IMR-90 (cell line): Measurements from ENCODE around the gene COL18A1. TPM values are rescaled to one million over a fixed set of nuclear protein-coding genes. Genes with fewer than 3 reads are reported as not detected.

Experiments
- ATAC-seq: fragments of 200-7000 bp; cut with Tn5 transposase; 2 replicates; pipeline ENCODE4 v1.9.1; 2020; ENCODE audit warnings: low read depth, mild to moderate bottlenecking, moderate library complexity
- BruUV-seq: library from RNA; stranded (reverse); fragments of 400-500 nt; replicated peaks from 2 replicates; lab custom pipeline; 2021; lab: Mats Ljungman, UMichigan
- CTCF ChIA-PET: fragments of 300-600 bp; formaldehyde crosslinking; extraction: SDS; loops from one replicate; lab custom pipeline; 2021; ENCODE audit warnings: antibody characterized with exemption; lab: Yijun Ruan, JAX
- POLR2A ChIA-PET: fragments of 300-600 bp; sonication (Branson Sonifier 250); formaldehyde crosslinking; loops from one replicate; lab custom pipeline; 2022; ENCODE audit warnings: antibody characterized with exemption; ENCODE audit not compliant: unreplicated experiment; lab: Charles Lee
- DNase-seq: peaks from one replicate; pipeline ENCODE4 v3.0.0; 2013
- H2AFZ ChIP-seq: replicated peaks from 2 replicates; pipeline ENCODE3; 2013; ENCODE audit warnings: low read length, mild to moderate bottlenecking; ENCODE audit not compliant: poor library complexity
- H2AK5ac ChIP-seq: 2 replicates; pipeline ENCODE4 v1.6.1; 2013; ENCODE audit warnings: low read depth, low read length, inconsistent platforms
- H2AK9ac ChIP-seq: replicated peaks from 2 replicates; pipeline ENCODE3; 2013; ENCODE audit warnings: mild to moderate bottlenecking, low read depth, low read length, moderate library complexity; ENCODE audit not compliant: poor library complexity
- H2BK120ac ChIP-seq: 2 replicates; pipeline ENCODE4 v1.6.1; 2013; ENCODE audit warnings: low read depth, low read length, inconsistent platforms
- H2BK15ac ChIP-seq: 3 replicates; pipeline ENCODE4 v1.6.1; 2013; ENCODE audit warnings: low read depth, low read length, inconsistent platforms
- H2BK20ac ChIP-seq: 2 replicates; pipeline ENCODE4 v1.6.1; 2013; ENCODE audit warnings: low read depth, mild to moderate bottlenecking, inconsistent platforms, low read length, moderate library complexity
- H2BK5ac ChIP-seq: 2 replicates; pipeline ENCODE4 v1.6.1; 2013; ENCODE audit warnings: mild to moderate bottlenecking, low read depth, low read length, inconsistent platforms; ENCODE audit not compliant: poor library complexity, severe bottlenecking
- H3K14ac ChIP-seq: replicated peaks from 2 replicates; pipeline ENCODE4 v1.6.1; 2013; ENCODE audit warnings: low read depth, low read length, inconsistent platforms
- H3K18ac ChIP-seq: 2 replicates; pipeline ENCODE4 v1.6.1; 2013; ENCODE audit warnings: low read depth, low read length, control low read depth
- H3K23ac ChIP-seq: 2 replicates; pipeline ENCODE4 v1.6.1; 2013; ENCODE audit warnings: low read depth, low read length, inconsistent platforms
- H3K27ac ChIP-seq: 2 replicates; pipeline ENCODE4 v1.5.1; 2013; ENCODE audit warnings: mild to moderate bottlenecking, control low read depth, low read length; ENCODE audit not compliant: insufficient read depth
- H3K27me3 ChIP-seq: 2 replicates; pipeline ENCODE4 v1.6.1; 2013; ENCODE audit warnings: low read length; ENCODE audit not compliant: control insufficient read depth, insufficient read depth
- H3K36me3 ChIP-seq: 2 replicates; pipeline ENCODE4 v1.6.1; 2013; ENCODE audit warnings: low read length, mixed read lengths; ENCODE audit not compliant: control insufficient read depth, insufficient read depth
- H3K4ac ChIP-seq: 2 replicates; pipeline ENCODE4 v1.6.1; 2013; ENCODE audit warnings: low read depth, low read length, inconsistent platforms
- H3K4me1 ChIP-seq: 2 replicates; pipeline ENCODE4 v1.6.1; 2013; ENCODE audit warnings: low read length, mixed read lengths; ENCODE audit not compliant: control insufficient read depth, insufficient read depth
- H3K4me2 ChIP-seq: 2 replicates; pipeline ENCODE4 v1.6.1; 2013; ENCODE audit warnings: low read depth, mild to moderate bottlenecking, control low read depth, low read length, moderate library complexity
- H3K4me3 ChIP-seq: 2 replicates; pipeline ENCODE4 v1.5.1; 2013; ENCODE audit warnings: low read depth, mild to moderate bottlenecking, control low read depth, low read length, moderate library complexity; ENCODE audit not compliant: insufficient read depth
- H3K56ac ChIP-seq: 2 replicates; pipeline ENCODE4 v1.6.1; 2013; ENCODE audit warnings: low read length, inconsistent platforms; ENCODE audit not compliant: insufficient read depth; ENCODE audit errors: extremely low read depth
- H3K79me1 ChIP-seq, 2 experiments: 2 replicates each; pipeline ENCODE4 v1.6.1; 2013; ENCODE audit warnings: low read length in 2 of 2, inconsistent platforms in 1 of 2, low read depth in 1 of 2
- H3K9ac ChIP-seq: 2 replicates; pipeline ENCODE4 v1.6.1; 2013; ENCODE audit warnings: low read depth, low read length, control low read depth
- H3K9me1 ChIP-seq: 2 replicates; pipeline ENCODE4 v1.6.1; 2013; ENCODE audit warnings: low read length, inconsistent platforms; ENCODE audit not compliant: insufficient read depth
- H3K9me3 ChIP-seq: 2 replicates; pipeline ENCODE4 v1.6.1; 2013; ENCODE audit warnings: low read length; ENCODE audit not compliant: control insufficient read depth, insufficient read depth
- H4K20me1 ChIP-seq: 2 replicates; pipeline ENCODE4 v1.6.1; 2013; ENCODE audit warnings: low read length, inconsistent platforms; ENCODE audit not compliant: insufficient read depth
- H4K5ac ChIP-seq: 2 replicates; pipeline ENCODE4 v1.6.1; 2013; ENCODE audit warnings: mild to moderate bottlenecking, low read depth, low read length, control low read depth
- H4K8ac ChIP-seq, 2 experiments: 2 replicates each; pipeline ENCODE4 v1.6.1; 2013; ENCODE audit warnings: low read depth in 2 of 2, low read length in 2 of 2, control low read depth in 1 of 2, inconsistent platforms in 1 of 2
- H4K91ac ChIP-seq: 2 replicates; pipeline ENCODE4 v1.6.1; 2013; ENCODE audit warnings: low read depth, low read length, inconsistent platforms; ENCODE audit not compliant: insufficient read depth
- BHLHE40 ChIP-seq: fragments of 150-350 bp; IDR thresholded peaks from 2 replicates; pipeline ENCODE4 v1.6.1; 2016; ENCODE audit warnings: mild to moderate bottlenecking, low read depth, low read length
- CEBPB ChIP-seq: IDR thresholded peaks from 2 replicates; pipeline ENCODE4 v1.6.1; 2012; ENCODE audit warnings: low read depth, low read length, improper control_type of control experiment
- CHD1 ChIP-seq: IDR thresholded peaks from 2 replicates; pipeline ENCODE4 v1.6.1; 2012; ENCODE audit warnings: low read depth, low read length, improper control_type of control experiment
- FOS ChIP-seq: fragments of 150-350 bp; IDR thresholded peaks from 2 replicates; pipeline ENCODE4 v1.6.1; 2016; ENCODE audit warnings: low read depth, low read length
- MAZ ChIP-seq: IDR thresholded peaks from 2 replicates; pipeline ENCODE4 v1.6.1; 2012; ENCODE audit warnings: low read depth, mild to moderate bottlenecking, low read length, improper control_type of control experiment, moderate library complexity, borderline replicate concordance
- MXI1 ChIP-seq: IDR thresholded peaks from 2 replicates; pipeline ENCODE4 v1.6.1; 2012; ENCODE audit warnings: low read depth, mild to moderate bottlenecking, low read length, moderate library complexity, borderline replicate concordance
- NFE2L2 ChIP-seq: fragments of 150-350 bp; IDR thresholded peaks from 2 replicates; pipeline ENCODE4 v1.6.1; 2016; ENCODE audit warnings: low read depth, mild to moderate bottlenecking, low read length
- POLR2A ChIP-seq: IDR thresholded peaks from 2 replicates; pipeline ENCODE4 v1.6.1; 2012; ENCODE audit warnings: mild to moderate bottlenecking, low read depth, low read length
- RAD21 ChIP-seq: IDR thresholded peaks from 2 replicates; pipeline ENCODE4 v1.6.1; 2012; ENCODE audit warnings: low read length, improper control_type of control experiment
- RCOR1 ChIP-seq: IDR thresholded peaks from 2 replicates; pipeline ENCODE4 v1.6.1; 2012; ENCODE audit warnings: mild to moderate bottlenecking, low read length, improper control_type of control experiment; ENCODE audit not compliant: insufficient replicate concordance
- RFX5 ChIP-seq: IDR thresholded peaks from 2 replicates; pipeline ENCODE4 v1.8.0; 2012; ENCODE audit warnings: low read depth, mild to moderate bottlenecking, low read length, moderate library complexity
- SMC3 ChIP-seq: fragments of 150-350 bp; IDR thresholded peaks from 2 replicates; pipeline ENCODE4 v1.6.1; 2016; ENCODE audit warnings: low read depth, mild to moderate bottlenecking, antibody characterized with exemption, low read length, moderate library complexity
- WGBS, 2 experiments: methylation state at CpG; one replicate each; pipeline versions ENCODE4 v1.1.5 to v1.1.7; 2013; ENCODE audit warnings: missing lambda C conversion rate in 2 of 2; ENCODE audit not compliant: insufficient read length in 1 of 2; ENCODE audit errors: extremely low coverage in 2 of 2; 5-methylcytosine and 5-hydroxymethylcytosine counted together
- dilution Hi-C: fragments of 300-500 bp; cut with HindIII; formaldehyde crosslinking; loops from one replicate; pipeline ENCODE4 v1.14.3; 2018; ENCODE audit warnings: low sequenced_read_pairs; ENCODE audit not compliant: unreplicated experiment
- in situ Hi-C: fragments of 300-500 bp; cut with MboI; formaldehyde crosslinking; loops from 3 replicates; pipeline ENCODE4 v1.14.3; 2019; ENCODE audit warnings: low sequenced_read_pairs, inconsistent platforms, mixed read lengths
- intact Hi-C: fragments of 100-400 bp; cut with micrococcal nuclease; formaldehyde crosslinking; loops from 2 replicates; pipeline ENCODE4 v1.10.0; 2022
- polyA plus RNA-seq, 3 experiments: library from polyadenylated mRNA; depleted of rRNA; stranded (reverse); fragments of >200 nt; gene quantifications; 2 replicates each; pipeline ENCODE4 v1.2.3, GENCODE V29; 2012; ENCODE audit warnings: low replicate concordance in 1 of 3
- total RNA-seq: library from RNA; depleted of rRNA; stranded (reverse); fragments of >200 nt; gene quantifications from 2 replicates; pipeline ENCODE4 v1.2.3, GENCODE V29; 2012
- TF ChIP-seq, protein P1 (sequence below): conservative IDR thresholded peaks from 2 replicates; pipeline ENCODE4 v1.5.1; 2012; ENCODE audit warnings: mild to moderate bottlenecking, low read depth, low read length, improper control_type of control experiment
- TF ChIP-seq, protein P2 (sequence below): fragments of 150-350 bp; IDR thresholded peaks from 2 replicates; pipeline ENCODE4 v1.6.1; 2016; ENCODE audit warnings: low read depth, mild to moderate bottlenecking, low read length, moderate library complexity, borderline replicate concordance
- TF ChIP-seq, protein P3 (sequence below): fragments of 150-350 bp; IDR thresholded peaks from 2 replicates; pipeline ENCODE4 v1.6.1; 2017; ENCODE audit warnings: mild to moderate bottlenecking, antibody characterized with exemption, low read length, low read depth

The COL18A1 gene
- total and polyA plus RNA-seq, 2 of the 4 experiments (the other 2 are of a cell fraction): 4.3 to 46.7 TPM

DNA sequence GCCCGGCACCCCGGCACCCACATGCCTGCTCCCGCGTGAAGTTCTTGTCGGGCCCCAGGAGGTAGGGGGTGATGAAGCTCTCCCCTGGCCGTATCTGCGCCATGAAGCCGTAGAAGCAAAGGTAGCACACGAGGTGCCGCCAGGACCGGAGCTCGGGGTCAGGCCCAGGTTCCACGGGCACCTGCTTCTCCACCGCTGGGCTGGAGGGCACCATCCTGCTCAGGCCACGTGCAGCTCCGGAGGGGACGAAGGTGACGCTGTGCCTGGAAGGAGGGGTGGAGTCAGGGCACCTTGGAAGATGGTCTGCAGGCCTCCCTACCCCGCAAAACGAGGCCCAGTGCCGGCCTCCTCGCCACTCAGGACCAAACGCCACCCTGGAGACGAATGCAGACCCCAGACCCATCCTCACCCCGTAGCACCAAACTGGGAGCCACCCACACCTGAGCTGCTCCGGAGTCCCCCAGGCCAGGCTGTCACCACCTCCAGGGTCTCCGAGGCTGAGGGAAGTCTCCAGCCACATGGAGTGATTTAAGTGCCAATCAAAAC is 132.9 kb downstream of the COL18A1 start:
- Histone ChIP-seq H3K4me1 (peaks cover 7% of the 10 kb centered on the region), H3K9me3 (no peaks in the 10 kb centered on the region), H3K27ac (no peak overlapping the region), H3K79me1 (peaks cover 14 to 32% of the 10 kb centered on the region in 2 experiments), H2AK9ac (no peak overlapping the region), H3K14ac (no peak overlapping the region), H2BK5ac (no peak overlapping the region), H2BK20ac (no peak overlapping the region), H2AK5ac (no peak overlapping the region), H4K91ac (no peak overlapping the region), H3K23ac (no peak overlapping the region), H3K4me3 (no peak overlapping the region), H3K36me3 (peaks cover 3% of the 10 kb centered on the region), H4K20me1 (peaks cover 13% of the 10 kb centered on the region; the same call in 1 of the 2 replicates), H4K8ac (no peak overlapping the region), H4K5ac (no peak overlapping the region), H2BK120ac (no peak overlapping the region), H3K18ac (no peak overlapping the region), H3K27me3 (no peaks in the 10 kb centered on the region), H3K9ac (no peak overlapping the region), H3K9me1 (0 out of 2 replicates have a peak, but pooled peaks cover 5% of the 10 kb centered on the region), H3K56ac (no peak overlapping the region), H2BK15ac (no peak overlapping the region), H3K4me2 (no peak overlapping the region), H3K4ac (no peak overlapping the region), H2AFZ (no peak overlapping the region)
- ATAC-seq (no peak), DNase-seq (no peak)
- ChIA-PET CTCF (no interaction called here), POLR2A (no interaction called here)
- 96% methylated on average over 8 of the region's 27 CpGs; no CpG with 5 or more reads in 1 of the 2 experiments for WGBS, 2 experiments
- in situ Hi-C loops (no loop called here), intact Hi-C loops (no loop called here), dilution Hi-C loops (no loop called here)
- BruUV-seq: no TSS peak
- TF ChIP-seq, protein P1, sequence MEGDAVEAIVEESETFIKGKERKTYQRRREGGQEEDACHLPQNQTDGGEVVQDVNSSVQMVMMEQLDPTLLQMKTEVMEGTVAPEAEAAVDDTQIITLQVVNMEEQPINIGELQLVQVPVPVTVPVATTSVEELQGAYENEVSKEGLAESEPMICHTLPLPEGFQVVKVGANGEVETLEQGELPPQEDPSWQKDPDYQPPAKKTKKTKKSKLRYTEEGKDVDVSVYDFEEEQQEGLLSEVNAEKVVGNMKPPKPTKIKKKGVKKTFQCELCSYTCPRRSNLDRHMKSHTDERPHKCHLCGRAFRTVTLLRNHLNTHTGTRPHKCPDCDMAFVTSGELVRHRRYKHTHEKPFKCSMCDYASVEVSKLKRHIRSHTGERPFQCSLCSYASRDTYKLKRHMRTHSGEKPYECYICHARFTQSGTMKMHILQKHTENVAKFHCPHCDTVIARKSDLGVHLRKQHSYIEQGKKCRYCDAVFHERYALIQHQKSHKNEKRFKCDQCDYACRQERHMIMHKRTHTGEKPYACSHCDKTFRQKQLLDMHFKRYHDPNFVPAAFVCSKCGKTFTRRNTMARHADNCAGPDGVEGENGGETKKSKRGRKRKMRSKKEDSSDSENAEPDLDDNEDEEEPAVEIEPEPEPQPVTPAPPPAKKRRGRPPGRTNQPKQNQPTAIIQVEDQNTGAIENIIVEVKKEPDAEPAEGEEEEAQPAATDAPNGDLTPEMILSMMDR: no peak
- TF ChIP-seq POLR2A (no peak), CHD1 (no peak), MAZ (no peak), RFX5 (no peak), BHLHE40 (no peak), MXI1 (no peak), RCOR1 (no peak), FOS (no peak), CEBPB (no peak), RAD21 (no peak), SMC3 (no peak), NFE2L2 (no peak)
- TF ChIP-seq, protein P2, sequence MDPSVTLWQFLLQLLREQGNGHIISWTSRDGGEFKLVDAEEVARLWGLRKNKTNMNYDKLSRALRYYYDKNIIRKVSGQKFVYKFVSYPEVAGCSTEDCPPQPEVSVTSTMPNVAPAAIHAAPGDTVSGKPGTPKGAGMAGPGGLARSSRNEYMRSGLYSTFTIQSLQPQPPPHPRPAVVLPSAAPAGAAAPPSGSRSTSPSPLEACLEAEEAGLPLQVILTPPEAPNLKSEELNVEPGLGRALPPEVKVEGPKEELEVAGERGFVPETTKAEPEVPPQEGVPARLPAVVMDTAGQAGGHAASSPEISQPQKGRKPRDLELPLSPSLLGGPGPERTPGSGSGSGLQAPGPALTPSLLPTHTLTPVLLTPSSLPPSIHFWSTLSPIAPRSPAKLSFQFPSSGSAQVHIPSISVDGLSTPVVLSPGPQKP: no peak
- TF ChIP-seq, protein P3, sequence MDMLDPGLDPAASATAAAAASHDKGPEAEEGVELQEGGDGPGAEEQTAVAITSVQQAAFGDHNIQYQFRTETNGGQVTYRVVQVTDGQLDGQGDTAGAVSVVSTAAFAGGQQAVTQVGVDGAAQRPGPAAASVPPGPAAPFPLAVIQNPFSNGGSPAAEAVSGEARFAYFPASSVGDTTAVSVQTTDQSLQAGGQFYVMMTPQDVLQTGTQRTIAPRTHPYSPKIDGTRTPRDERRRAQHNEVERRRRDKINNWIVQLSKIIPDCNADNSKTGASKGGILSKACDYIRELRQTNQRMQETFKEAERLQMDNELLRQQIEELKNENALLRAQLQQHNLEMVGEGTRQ: no peak
